Stimulated activated memory B cell treated with anti-CD40 and anti-IgM and Interleukin-4, amounts not matched to agents 10 μg/mL and 1 μg/mL and 100 μg/mL, for 72 hours (primary cell): ENCODE data around the gene DNASE1L2.
"Not testable (repeated sequence)": the region's sequence is repeated elsewhere in the genome, so short reads cannot be mapped to it uniquely, and the experiment has no call there.

ENCODE experiments used
- ATAC-seq: fragments of 150-1000 bp; cut with Tn5 transposase; 2 replicates; pipeline ENCODE4 v1.10.0; 2021
- H3K27ac Mint-ChIP-seq: one replicate; pipeline ENCODE4 v1.8.0; 2022; ENCODE audit warnings: mild to moderate bottlenecking, mixed read lengths
- H3K27me3 Mint-ChIP-seq: one replicate; pipeline ENCODE4 v1.8.0; 2022; ENCODE audit warnings: mixed read lengths
- H3K36me3 Mint-ChIP-seq: one replicate; pipeline ENCODE4 v1.8.0; 2022; ENCODE audit warnings: mixed read lengths
- H3K4me1 Mint-ChIP-seq: one replicate; pipeline ENCODE4 v1.8.0; 2022; ENCODE audit warnings: mixed read lengths
- H3K4me3 Mint-ChIP-seq: one replicate; pipeline ENCODE4 v1.8.0; 2022; ENCODE audit warnings: mild to moderate bottlenecking, moderate library complexity, mixed read lengths
- H3K9me3 Mint-ChIP-seq: one replicate; pipeline ENCODE4 v1.8.0; 2022; ENCODE audit warnings: mixed read lengths

The DNASE1L2 gene

GRCh38 chr16:2197765-2198164 is 38.5 kb upstream of the DNASE1L2 start:
- H3K27me3 Mint-ChIP-seq: peaks cover 52% of the 10 kb centered on the region

GRCh38 chr16:2198283-2198682 is 38.0 kb upstream of the DNASE1L2 start:
- Mint-ChIP-seq H3K27ac (no peak overlapping the region), H3K36me3 (no peaks in the 10 kb centered on the region), H3K4me3 (no peak overlapping the region), H3K4me1 (peaks cover 17% of the 10 kb centered on the region), H3K9me3 (no peaks in the 10 kb centered on the region), H3K27me3 (peaks cover 49% of the 10 kb centered on the region)
- ATAC-seq: no peak

More at GRCh38 chr16:2197765-2198164, 38.5 kb upstream of the DNASE1L2 start:
- Mint-ChIP-seq H3K4me1 (peaks cover 17% of the 10 kb centered on the region), H3K4me3 (no peak overlapping the region), H3K9me3 (no peaks in the 10 kb centered on the region), H3K27ac (no peak overlapping the region), H3K36me3 (no peaks in the 10 kb centered on the region)
- ATAC-seq: no peak

- no peaks in the 10 kb centered on the region for H3K36me3 Mint-ChIP-seq
- H3K4me3 Mint-ChIP-seq: no peak overlapping the region
- no peak overlapping the region for H3K27ac Mint-ChIP-seq
- ATAC-seq: no peak
- H3K9me3 Mint-ChIP-seq: no peaks in the 10 kb centered on the region
- H3K4me1 Mint-ChIP-seq: peaks cover 24% of the 10 kb centered on the region
- H3K27me3 Mint-ChIP-seq: peaks cover 44% of the 10 kb centered on the region
These were observed 37.1 kb upstream of the DNASE1L2 start for GRCh38 chr16:2199095-2199494.

- Mint-ChIP-seq H3K4me3 (no peak overlapping the region), H3K9me3 (no peaks in the 10 kb centered on the region), H3K4me1 (peaks cover 29% of the 10 kb centered on the region), H3K27ac (no peak overlapping the region), H3K36me3 (no peaks in the 10 kb centered on the region), H3K27me3 (peaks cover 38% of the 10 kb centered on the region)
- ATAC-seq: no peak
These were observed 36.6 kb upstream of the DNASE1L2 start for GRCh38 chr16:2199621-2200139.

GRCh38 chr16:2200313-2200712 is 35.9 kb upstream of the DNASE1L2 start:
- H3K27ac Mint-ChIP-seq: no peak overlapping the region
- H3K4me1 Mint-ChIP-seq: peaks cover 25% of the 10 kb centered on the region
- no peaks in the 10 kb centered on the region for H3K36me3 Mint-ChIP-seq
- peaks cover 32% of the 10 kb centered on the region for H3K27me3 Mint-ChIP-seq
- no peak for ATAC-seq
- no peaks in the 10 kb centered on the region for H3K9me3 Mint-ChIP-seq
- H3K4me3 Mint-ChIP-seq: no peak overlapping the region

- Mint-ChIP-seq H3K4me3 (peak overlapping the region; percentile 13), H3K4me1 (peaks cover 34% of the 10 kb centered on the region), H3K36me3 (peaks cover 10% of the 10 kb centered on the region), H3K27me3 (peaks cover 13% of the 10 kb centered on the region)
- not testable (repeated sequence) for ATAC-seq, H3K27ac Mint-ChIP-seq, H3K9me3 Mint-ChIP-seq
These were observed 33.0 kb upstream of the DNASE1L2 start for GRCh38 chr16:2203119-2203688.

GRCh38 chr16:2204416-2205103 is 31.7 kb upstream of the DNASE1L2 start:
- H3K27me3 Mint-ChIP-seq: no peaks in the 10 kb centered on the region
- no peaks in the 10 kb centered on the region for H3K9me3 Mint-ChIP-seq
- H3K36me3 Mint-ChIP-seq: peaks cover 17% of the 10 kb centered on the region
- peaks cover 34% of the 10 kb centered on the region for H3K4me1 Mint-ChIP-seq
- peak; percentile 1 for ATAC-seq
- peak overlapping the region; percentile 87 for H3K27ac Mint-ChIP-seq
- peak overlapping the region; percentile 65 for H3K4me3 Mint-ChIP-seq

- H3K27ac Mint-ChIP-seq: peak within 1 kb of the TSS; percentile 87
- no peaks in the 10 kb centered on the region for H3K27me3 Mint-ChIP-seq
- H3K9me3 Mint-ChIP-seq: no peaks in the 10 kb centered on the region
- peaks cover 37% of the 10 kb centered on the region for H3K4me1 Mint-ChIP-seq
- H3K4me3 Mint-ChIP-seq: peak within 1 kb of the TSS; percentile 65
- peak; percentile 84 for ATAC-seq
- peaks cover 19% of the 10 kb centered on the region for H3K36me3 Mint-ChIP-seq
These were observed 30.9 kb upstream of the DNASE1L2 start, which contains the start of gene MLST8 for GRCh38 chr16:2205104-2205966. Gene MLST8, plus strand, starts transcription at chr16:2205454. Its CDS starts 632 bp downstream, at chr16:2206086.

- H3K27ac Mint-ChIP-seq: peak overlapping the region; percentile 87
- no peaks in the 10 kb centered on the region for H3K9me3 Mint-ChIP-seq
- peak; percentile 35 for ATAC-seq
- peaks cover 40% of the 10 kb centered on the region for H3K4me1 Mint-ChIP-seq
- H3K27me3 Mint-ChIP-seq: no peaks in the 10 kb centered on the region
- H3K4me3 Mint-ChIP-seq: peak overlapping the region; percentile 65
- H3K36me3 Mint-ChIP-seq: peaks cover 23% of the 10 kb centered on the region
These were observed 30.3 kb upstream of the DNASE1L2 start for GRCh38 chr16:2205967-2206313.

GRCh38 chr16:2206420-2206779 is 29.8 kb upstream of the DNASE1L2 start:
- Mint-ChIP-seq H3K4me1 (peaks cover 40% of the 10 kb centered on the region), H3K36me3 (peaks cover 23% of the 10 kb centered on the region), H3K27ac (peak overlapping the region; percentile 87), H3K27me3 (no peaks in the 10 kb centered on the region), H3K4me3 (peak overlapping the region; percentile 65), H3K9me3 (no peaks in the 10 kb centered on the region)
- no peak for ATAC-seq

- no peak for ATAC-seq
- no peak overlapping the region for H3K27ac Mint-ChIP-seq
- H3K4me1 Mint-ChIP-seq: peaks cover 44% of the 10 kb centered on the region
- no peaks in the 10 kb centered on the region for H3K9me3 Mint-ChIP-seq
- peak overlapping the region; percentile 65 for H3K4me3 Mint-ChIP-seq
- no peaks in the 10 kb centered on the region for H3K27me3 Mint-ChIP-seq
- H3K36me3 Mint-ChIP-seq: peaks cover 27% of the 10 kb centered on the region
These were observed 29.3 kb upstream of the DNASE1L2 start for GRCh38 chr16:2206780-2207433.

GRCh38 chr16:2207872-2208271 is 28.4 kb upstream of the DNASE1L2 start:
- Mint-ChIP-seq H3K4me3 (peak overlapping the region; percentile 7), H3K36me3 (peaks cover 33% of the 10 kb centered on the region), H3K4me1 (peaks cover 53% of the 10 kb centered on the region), H3K27me3 (no peaks in the 10 kb centered on the region), H3K9me3 (no peaks in the 10 kb centered on the region), H3K27ac (no peak overlapping the region)
- ATAC-seq: no peak

GRCh38 chr16:2208308-2208707 is 27.9 kb upstream of the DNASE1L2 start:
- Mint-ChIP-seq H3K36me3 (peaks cover 37% of the 10 kb centered on the region), H3K27ac (no peak overlapping the region), H3K27me3 (no peaks in the 10 kb centered on the region), H3K4me1 (peaks cover 57% of the 10 kb centered on the region), H3K9me3 (no peaks in the 10 kb centered on the region), H3K4me3 (no peak overlapping the region)
- ATAC-seq: no peak

- no peak for ATAC-seq
- no peaks in the 10 kb centered on the region for H3K9me3 Mint-ChIP-seq
These were observed 27.5 kb upstream of the DNASE1L2 start for GRCh38 chr16:2208772-2209171.

More at GRCh38 chr16:2208772-2209171, 27.5 kb upstream of the DNASE1L2 start:
- no peaks in the 10 kb centered on the region for H3K27me3 Mint-ChIP-seq
- H3K4me3 Mint-ChIP-seq: no peak overlapping the region
- peaks cover 56% of the 10 kb centered on the region for H3K4me1 Mint-ChIP-seq
- no peak overlapping the region for H3K27ac Mint-ChIP-seq
- peaks cover 41% of the 10 kb centered on the region for H3K36me3 Mint-ChIP-seq
